ENCODE measurements around the gene ARMC9. TPM values are rescaled to one million over a fixed set of nuclear protein-coding genes. Genes with fewer than 3 reads are reported as not detected.
A peak's percentile ranks its signal among the peaks of the same experiment; 100 is the strongest.

The ARMC9 gene
- total RNA-seq, 1 donor from 2014 or later, result 27.5 TPM

DNA sequence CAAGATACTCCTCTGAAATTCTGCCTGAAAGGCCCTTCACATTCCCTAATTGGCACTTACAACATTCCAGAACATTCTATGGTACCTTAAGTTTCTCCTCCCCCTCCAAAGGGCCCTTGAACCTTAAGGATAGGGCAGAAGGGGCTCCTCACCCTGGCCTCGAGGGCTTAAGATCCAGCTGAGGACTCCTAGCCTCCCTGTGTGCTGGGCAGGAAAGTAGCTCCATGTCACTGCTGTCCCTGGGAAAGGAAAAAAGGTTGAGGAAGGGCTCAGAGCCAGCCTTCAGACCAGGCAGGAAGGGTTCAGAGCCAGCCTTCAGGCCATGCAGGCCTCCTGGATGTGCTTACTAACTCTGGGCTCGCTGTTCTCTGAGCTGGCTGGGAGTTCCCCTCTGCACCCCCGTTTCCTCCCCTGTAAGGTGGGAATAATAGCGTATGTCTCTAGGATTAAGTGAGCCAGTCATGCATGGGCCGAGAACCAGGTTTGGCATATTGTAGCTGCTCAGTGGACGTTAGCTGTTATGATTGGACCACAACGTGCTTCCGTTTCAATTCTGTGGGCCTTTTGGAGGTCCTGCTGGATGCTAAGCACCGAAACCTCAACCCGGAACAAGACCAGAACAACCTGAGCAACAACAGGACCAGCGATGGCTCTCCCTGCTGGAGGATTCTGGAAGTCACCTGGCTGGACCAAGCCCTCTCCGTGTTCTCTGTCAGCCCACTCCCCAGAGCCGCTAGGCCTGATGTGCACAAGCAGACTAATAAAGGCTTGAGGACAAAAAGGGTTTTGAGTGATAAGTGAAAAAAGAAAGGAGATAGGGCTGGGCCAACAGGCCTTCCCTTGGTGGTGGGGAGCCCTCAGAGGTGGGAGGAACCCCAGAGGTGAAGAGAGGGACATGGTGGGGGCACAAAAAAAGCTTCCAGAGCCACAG, 196.0 kb downstream of the ARMC9 start:
- H3K4me3 ChIP-seq (ENCODE audit: low read depth, low read length), result no peak overlapping the region
- H3K36me3 ChIP-seq (ENCODE audit: control insufficient read depth, insufficient read depth, low read length), result no peaks in the 10 kb centered on the region
- DNase-seq (ENCODE audit: low read depth), result no peak
- peaks cover 11% of the 10 kb centered on the region for H3K27me3 ChIP-seq (ENCODE audit: control insufficient read depth, insufficient read depth, low read length)
- TF ChIP-seq, protein P1, sequence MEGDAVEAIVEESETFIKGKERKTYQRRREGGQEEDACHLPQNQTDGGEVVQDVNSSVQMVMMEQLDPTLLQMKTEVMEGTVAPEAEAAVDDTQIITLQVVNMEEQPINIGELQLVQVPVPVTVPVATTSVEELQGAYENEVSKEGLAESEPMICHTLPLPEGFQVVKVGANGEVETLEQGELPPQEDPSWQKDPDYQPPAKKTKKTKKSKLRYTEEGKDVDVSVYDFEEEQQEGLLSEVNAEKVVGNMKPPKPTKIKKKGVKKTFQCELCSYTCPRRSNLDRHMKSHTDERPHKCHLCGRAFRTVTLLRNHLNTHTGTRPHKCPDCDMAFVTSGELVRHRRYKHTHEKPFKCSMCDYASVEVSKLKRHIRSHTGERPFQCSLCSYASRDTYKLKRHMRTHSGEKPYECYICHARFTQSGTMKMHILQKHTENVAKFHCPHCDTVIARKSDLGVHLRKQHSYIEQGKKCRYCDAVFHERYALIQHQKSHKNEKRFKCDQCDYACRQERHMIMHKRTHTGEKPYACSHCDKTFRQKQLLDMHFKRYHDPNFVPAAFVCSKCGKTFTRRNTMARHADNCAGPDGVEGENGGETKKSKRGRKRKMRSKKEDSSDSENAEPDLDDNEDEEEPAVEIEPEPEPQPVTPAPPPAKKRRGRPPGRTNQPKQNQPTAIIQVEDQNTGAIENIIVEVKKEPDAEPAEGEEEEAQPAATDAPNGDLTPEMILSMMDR (IDR thresholded peaks at IDR 0.05; ENCODE audit: insufficient read depth, low read length, poor library complexity, severe bottlenecking), result peak; percentile 29

DNA sequence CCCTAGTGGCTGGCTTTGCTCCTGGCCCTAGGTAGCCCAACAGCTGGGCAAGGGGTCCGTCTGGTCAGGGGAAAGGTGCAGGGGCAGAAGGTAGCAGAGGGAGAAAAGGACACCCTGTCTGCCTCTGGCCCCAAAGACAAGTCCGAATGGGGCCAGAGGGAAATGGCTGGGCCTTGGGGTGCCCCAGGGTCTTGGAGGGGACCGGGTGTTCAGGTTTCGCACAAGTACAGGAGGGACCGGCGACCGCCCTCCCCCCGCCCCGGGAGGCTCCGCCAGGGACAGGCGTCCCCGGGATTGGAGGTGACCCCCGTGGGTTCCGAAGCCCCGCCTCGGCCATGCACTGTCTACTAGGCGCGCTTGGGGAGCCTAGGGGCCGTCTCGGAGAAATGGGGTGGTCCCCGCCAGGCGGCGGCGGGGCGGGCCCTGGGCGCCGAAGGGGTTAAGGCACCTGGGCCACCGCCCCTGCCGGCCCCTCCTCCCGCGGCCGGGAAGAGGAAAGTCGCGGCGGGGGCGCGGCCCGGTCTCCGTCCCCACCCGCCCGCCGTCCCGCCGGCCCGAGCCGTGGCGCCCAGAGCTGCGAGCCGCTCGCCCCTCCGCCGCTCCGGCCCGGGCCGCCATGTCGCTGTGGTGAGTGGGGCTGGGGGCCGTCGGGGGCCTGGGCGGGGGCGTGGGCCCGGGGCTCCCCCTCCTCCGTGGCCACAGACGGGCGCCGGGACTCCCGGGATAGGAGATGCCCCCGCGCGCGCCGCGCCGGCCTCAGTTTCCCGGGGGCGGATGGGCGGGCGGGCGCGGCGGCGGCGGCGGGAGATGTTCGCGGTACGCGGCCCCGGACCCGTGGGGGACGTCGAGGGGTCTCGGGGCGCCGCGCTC, 197.0 kb downstream of the ARMC9 start, which contains the start of gene B3GNT7:
Gene B3GNT7 (plus strand): TSS at position 523 of the 870 bp plus-strand sequence. CDS start 94 bp downstream, at position 617.
- H3K4me3 ChIP-seq (ENCODE audit: low read depth, low read length), result peak within 1 kb of the TSS; percentile 42
- DNase-seq (ENCODE audit: low read depth), result no peak
- no peaks in the 10 kb centered on the region for H3K36me3 ChIP-seq (ENCODE audit: control insufficient read depth, insufficient read depth, low read length)
- TF ChIP-seq, protein P1 (IDR thresholded peaks at IDR 0.05; ENCODE audit: insufficient read depth, low read length, poor library complexity, severe bottlenecking), result no peak
- H3K27me3 ChIP-seq (ENCODE audit: control insufficient read depth, insufficient read depth, low read length), result peaks cover 11% of the 10 kb centered on the region

DNA sequence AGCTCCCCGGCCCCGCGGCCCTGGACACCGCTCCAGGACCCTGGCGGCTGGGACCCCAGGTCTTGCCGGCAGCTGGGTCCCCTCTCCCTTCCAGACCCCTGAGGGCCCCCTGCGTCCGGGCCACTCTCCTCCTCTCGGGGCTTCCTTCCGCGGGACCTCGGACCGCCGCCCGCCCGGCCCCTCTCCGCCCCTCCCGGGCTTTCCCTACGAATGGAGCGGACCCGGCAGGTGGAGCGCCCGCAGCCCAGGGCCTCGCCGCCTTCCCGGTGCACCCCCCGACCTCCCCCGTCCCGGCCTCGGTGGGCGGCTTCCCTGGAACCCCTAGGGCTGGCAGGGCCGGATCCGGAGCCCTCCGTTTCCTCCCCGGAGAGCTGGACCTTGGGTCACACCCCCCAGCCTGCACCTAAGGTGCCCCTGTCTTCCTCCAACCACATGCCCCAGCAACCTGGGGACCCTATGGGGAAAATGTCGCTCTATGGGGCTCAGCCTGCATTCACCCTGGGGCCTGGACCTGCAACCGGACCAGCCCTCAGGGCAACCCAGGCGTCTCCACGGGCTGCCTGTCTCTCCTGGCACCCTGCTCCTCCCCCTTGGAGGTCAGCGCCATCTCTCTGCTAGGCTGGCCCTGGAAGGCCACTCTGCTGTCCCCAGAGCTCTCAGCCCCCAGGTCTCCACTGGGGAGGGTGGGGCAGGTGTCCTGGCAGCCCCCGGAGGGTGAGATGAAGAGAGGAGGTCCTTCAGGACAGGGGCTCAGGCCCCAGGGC, 197.8 kb downstream of the ARMC9 start:
- peaks cover 11% of the 10 kb centered on the region for H3K27me3 ChIP-seq (ENCODE audit: control insufficient read depth, insufficient read depth, low read length)
- peak overlapping the region; percentile 42 for H3K4me3 ChIP-seq (ENCODE audit: low read depth, low read length)
- TF ChIP-seq, protein P1 (IDR thresholded peaks at IDR 0.05; ENCODE audit: insufficient read depth, low read length, poor library complexity, severe bottlenecking), result no peak
- H3K36me3 ChIP-seq (ENCODE audit: control insufficient read depth, insufficient read depth, low read length), result no peaks in the 10 kb centered on the region
- DNase-seq (ENCODE audit: low read depth), result no peak

DNA sequence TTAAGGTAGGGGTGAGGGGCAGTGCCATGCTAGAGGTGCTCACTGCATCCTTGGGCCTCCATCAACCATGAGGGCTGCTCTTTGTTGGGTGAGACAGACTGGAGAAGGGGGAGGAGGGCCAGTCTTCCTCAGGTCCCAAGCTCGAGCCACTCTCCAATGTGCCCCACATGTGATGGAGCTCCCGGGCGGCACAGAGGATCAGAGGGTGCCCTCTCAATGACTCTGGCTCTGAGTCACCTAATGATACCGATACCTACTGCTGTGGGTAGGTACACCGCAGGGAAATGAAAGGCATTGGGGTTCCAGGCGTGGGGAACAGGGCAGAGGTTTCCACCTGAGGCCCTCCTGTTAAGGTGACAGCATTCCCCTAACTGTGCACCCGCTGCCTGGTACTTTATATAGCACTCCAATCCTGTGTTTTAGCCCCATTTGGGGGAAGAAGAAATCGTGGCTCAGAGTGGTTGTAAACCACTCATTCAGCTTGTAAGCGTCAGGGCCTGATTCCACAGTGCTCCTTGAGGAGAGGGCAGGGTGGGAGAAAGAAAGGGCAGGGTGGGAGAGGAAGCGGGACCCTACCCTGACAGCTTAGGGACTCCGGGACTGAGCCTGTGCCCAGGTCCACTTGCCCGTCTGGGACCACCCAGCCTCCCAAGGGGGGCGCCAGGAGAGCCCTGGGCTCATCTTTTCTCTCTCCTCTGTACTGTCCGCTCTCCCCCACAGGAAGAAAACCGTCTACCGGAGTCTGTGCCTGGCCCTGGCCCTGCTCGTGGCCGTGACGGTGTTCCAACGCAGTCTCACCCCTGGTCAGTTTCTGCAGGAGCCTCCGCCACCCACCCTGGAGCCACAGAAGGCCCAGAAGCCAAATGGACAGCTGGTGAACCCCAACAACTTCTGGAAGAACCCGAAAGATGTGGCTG, 198.8 kb downstream of the ARMC9 start:
- no peak for DNase-seq (ENCODE audit: low read depth)
- Histone ChIP-seq H3K4me3 (ENCODE audit: low read depth, low read length) (no peak overlapping the region), H3K27me3 (ENCODE audit: control insufficient read depth, insufficient read depth, low read length) (peaks cover 11% of the 10 kb centered on the region), H3K36me3 (ENCODE audit: control insufficient read depth, insufficient read depth, low read length) (no peaks in the 10 kb centered on the region)
- TF ChIP-seq, protein P1 (IDR thresholded peaks at IDR 0.05; ENCODE audit: insufficient read depth, low read length, poor library complexity, severe bottlenecking), result no peak

DNA sequence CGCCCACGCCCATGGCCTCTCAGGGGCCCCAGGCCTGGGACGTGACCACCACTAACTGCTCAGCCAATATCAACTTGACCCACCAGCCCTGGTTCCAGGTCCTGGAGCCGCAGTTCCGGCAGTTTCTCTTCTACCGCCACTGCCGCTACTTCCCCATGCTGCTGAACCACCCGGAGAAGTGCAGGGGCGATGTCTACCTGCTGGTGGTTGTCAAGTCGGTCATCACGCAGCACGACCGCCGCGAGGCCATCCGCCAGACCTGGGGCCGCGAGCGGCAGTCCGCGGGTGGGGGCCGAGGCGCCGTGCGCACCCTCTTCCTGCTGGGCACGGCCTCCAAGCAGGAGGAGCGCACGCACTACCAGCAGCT, 199.5 kb downstream of the ARMC9 start:
- no peak overlapping the region for H3K4me3 ChIP-seq (ENCODE audit: low read depth, low read length)
- no peak for DNase-seq (ENCODE audit: low read depth)
- TF ChIP-seq, protein P1 (IDR thresholded peaks at IDR 0.05; ENCODE audit: insufficient read depth, low read length, poor library complexity, severe bottlenecking), result no peak
- H3K27me3 ChIP-seq (ENCODE audit: control insufficient read depth, insufficient read depth, low read length), result peaks cover 11% of the 10 kb centered on the region
- no peaks in the 10 kb centered on the region for H3K36me3 ChIP-seq (ENCODE audit: control insufficient read depth, insufficient read depth, low read length)
